ENCODE data around the gene REEP1.

The REEP1 gene

GRCh38 chr2:86323273-86324021, 14.0 kb downstream of the REEP1 start:
- no peak for DNase-seq (ENCODE audit: low spot score)
- no peak for TF ChIP-seq CTCF (IDR thresholded peaks at IDR 0.05)
- Histone ChIP-seq H3K27ac (no peak overlapping the region), H3K4me3 (no peak overlapping the region)

- Histone ChIP-seq H3K4me3 (no peak overlapping the region), H3K27ac (no peak overlapping the region)
- TF ChIP-seq CTCF (IDR thresholded peaks at IDR 0.05): no peak
- DNase-seq (ENCODE audit: low spot score): no peak
These were observed 17.5 kb downstream of the REEP1 start for GRCh38 chr2:86319700-86320580.

GRCh38 chr2:86315084-86315483, 22.3 kb downstream of the REEP1 start:
- Histone ChIP-seq H3K4me3 (no peak overlapping the region), H3K27ac (no peak overlapping the region)
- DNase-seq (ENCODE audit: low spot score): no peak
- TF ChIP-seq CTCF (IDR thresholded peaks at IDR 0.05): no peak

GRCh38 chr2:86314125-86314524, 23.3 kb downstream of the REEP1 start:
- Histone ChIP-seq H3K4me3 (no peak overlapping the region), H3K27ac (no peak overlapping the region)
- DNase-seq (ENCODE audit: low spot score): no peak
- no peak for TF ChIP-seq CTCF (IDR thresholded peaks at IDR 0.05)

- TF ChIP-seq CTCF (IDR thresholded peaks at IDR 0.05): no peak
- Histone ChIP-seq H3K27ac (no peak overlapping the region), H3K4me3 (no peak overlapping the region)
- no peak for DNase-seq (ENCODE audit: low spot score)
These were observed 24.1 kb downstream of the REEP1 start for GRCh38 chr2:86313341-86313740.

GRCh38 chr2:86311879-86312278, 25.5 kb downstream of the REEP1 start:
- no peak for DNase-seq (ENCODE audit: low spot score)
- TF ChIP-seq CTCF (IDR thresholded peaks at IDR 0.05): no peak
- no peak overlapping the region for H3K4me3 ChIP-seq
- no peak overlapping the region for H3K27ac ChIP-seq

Measured in coronary artery (tissue), 2 donors.